Measurements from ENCODE around the gene MRPL39.

GRCh38 chr21:25566645-25567044 is 40.6 kb downstream of the MRPL39 start:
- TF ChIP-seq CTCF (IDR thresholded peaks at IDR 0.05) (no peak), POLR2A (IDR thresholded peaks at IDR 0.05) (no peak)
